ENCODE measurements around the gene GRIA1.

The GRIA1 gene

GRCh38 chr5:153780876-153781705, 290.6 kb downstream of the GRIA1 start:
- no peak for DNase-seq (ENCODE audit: low read depth)

- no peak for DNase-seq (ENCODE audit: low read depth)
Observed at GRCh38 chr5:153782589-153783361, 292.3 kb downstream of the GRIA1 start.

GRCh38 chr5:153783362-153783658, 292.8 kb downstream of the GRIA1 start:
- DNase-seq (ENCODE audit: low read depth): no peak

- no peak for DNase-seq (ENCODE audit: low read depth)
Observed at GRCh38 chr5:153784277-153784676, 293.8 kb downstream of the GRIA1 start.

- DNase-seq (ENCODE audit: low read depth): no peak
Observed at GRCh38 chr5:153791339-153791738, 300.9 kb downstream of the GRIA1 start.

GRCh38 chr5:153792305-153792704, 301.8 kb downstream of the GRIA1 start:
- DNase-seq (ENCODE audit: low read depth): no peak

- no peak for DNase-seq (ENCODE audit: low read depth)
Observed at GRCh38 chr5:153793699-153794098, 303.2 kb downstream of the GRIA1 start.

- no peak for DNase-seq (ENCODE audit: low read depth)
Observed at GRCh38 chr5:153794327-153794726, 303.9 kb downstream of the GRIA1 start.

GRCh38 chr5:153796527-153796926, 306.1 kb downstream of the GRIA1 start:
- DNase-seq (ENCODE audit: low read depth): no peak

GRCh38 chr5:153797484-153797883, 307.0 kb downstream of the GRIA1 start:
- DNase-seq (ENCODE audit: low read depth): no peak

- no peak for DNase-seq (ENCODE audit: low read depth)
Observed at GRCh38 chr5:153798830-153799229, 308.4 kb downstream of the GRIA1 start.

- no peak for DNase-seq (ENCODE audit: low read depth)
Observed at GRCh38 chr5:153799466-153799865, 309.0 kb downstream of the GRIA1 start.

- no peak for DNase-seq (ENCODE audit: low read depth)
Observed at GRCh38 chr5:153802050-153802821, 311.8 kb downstream of the GRIA1 start.

- no peak for DNase-seq (ENCODE audit: low read depth)
Observed at GRCh38 chr5:153807801-153808200, 317.3 kb downstream of the GRIA1 start.

- DNase-seq (ENCODE audit: low read depth): no peak
Observed at GRCh38 chr5:153809166-153809565, 318.7 kb downstream of the GRIA1 start.

GRCh38 chr5:153813901-153814300, 323.4 kb downstream of the GRIA1 start:
- no peak for DNase-seq (ENCODE audit: low read depth)

- no peak for DNase-seq (ENCODE audit: low read depth)
Observed at GRCh38 chr5:153816870-153817269, 326.4 kb downstream of the GRIA1 start.

GRCh38 chr5:153818626-153819025, 328.2 kb downstream of the GRIA1 start:
- no peak for DNase-seq (ENCODE audit: low read depth)

- DNase-seq (ENCODE audit: low read depth): no peak
Observed at GRCh38 chr5:153823036-153823435, 332.6 kb downstream of the GRIA1 start.

GRCh38 chr5:153824909-153825308, 334.4 kb downstream of the GRIA1 start:
- DNase-seq (ENCODE audit: low read depth): no peak

GRCh38 chr5:153827397-153827796, 336.9 kb downstream of the GRIA1 start:
- no peak for DNase-seq (ENCODE audit: low read depth)

- DNase-seq (ENCODE audit: low read depth): no peak
Observed at GRCh38 chr5:153829510-153830065, 339.1 kb downstream of the GRIA1 start.

Measured in stimulated activated CD8-positive, alpha-beta memory T cell treated with anti-CD3 and anti-CD28 coated beads, Interleukin-12 subunit alpha, Interleukin-12 subunit beta, amount 100 ng/mL, for 1 hour (primary cell).